ENCODE measurements around the gene SMTNL2. TPM values are rescaled to one million over a fixed set of nuclear protein-coding genes. Genes with fewer than 3 reads are reported as not detected.

The SMTNL2 gene
- total and polyA plus RNA-seq, 10 donors = 0.22 to 1.5 (median 0.80) TPM

DNA sequence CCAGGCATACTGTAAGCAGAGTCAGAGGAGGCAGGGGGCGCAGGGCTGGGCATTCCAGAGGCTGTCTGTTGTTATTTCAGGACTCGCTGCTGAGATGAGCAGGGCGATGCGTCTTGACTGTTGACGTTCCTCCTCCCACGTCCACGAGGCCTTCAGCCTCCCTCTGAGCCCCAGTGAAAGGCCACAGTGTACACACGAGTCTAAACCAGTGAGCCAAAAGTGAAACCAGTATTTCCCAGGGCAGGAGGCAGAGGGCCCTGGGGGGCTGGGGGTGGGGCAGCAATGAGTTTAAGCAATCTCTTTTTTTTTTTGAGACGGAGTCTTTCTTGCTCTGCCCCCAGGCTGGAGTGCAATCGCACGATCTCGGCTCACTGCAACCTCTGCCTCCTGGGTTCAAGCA lies 21.5 kb downstream of the SMTNL2 start:
- 48 to 60% (median 59%) methylated on average over 12 of the region's 12 CpGs for WGBS, 5 donors
- no peak for DNase-seq
- peak overlapping the region in 5 of 8 donors; percentile 26 to 71 (median 69) for H3K27ac ChIP-seq

DNA sequence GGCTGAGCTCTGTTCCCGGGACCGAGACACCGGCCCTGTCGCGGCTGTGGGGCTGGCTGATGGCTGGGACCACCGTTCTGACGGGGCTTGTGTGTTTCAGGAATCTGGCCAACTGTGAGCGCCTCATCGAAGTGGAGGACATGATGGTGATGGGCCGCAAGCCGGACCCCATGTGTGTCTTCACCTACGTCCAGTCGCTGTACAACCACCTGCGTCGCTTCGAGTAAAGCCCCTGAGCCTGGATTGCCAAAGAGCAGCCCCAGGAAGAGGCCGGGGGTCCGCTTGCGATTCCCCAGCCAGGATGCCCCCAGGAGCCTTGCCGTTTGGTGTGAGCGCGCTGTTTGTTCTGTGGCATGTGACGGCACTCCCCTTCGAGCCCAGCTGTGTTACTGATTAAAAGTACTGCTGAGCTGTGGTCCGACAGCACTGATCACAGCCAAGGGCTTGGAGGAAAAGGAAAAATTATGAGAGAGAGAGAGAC lies 23.0 kb downstream of the SMTNL2 start:
- intact Hi-C loops (cut with DNase I; ENCODE audit: low total_unique reads) = no loop called here
- Histone ChIP-seq H3K4me3 (no peak overlapping the region), H3K4me1 (peaks cover 0 to 36% (median 15%) of the 10 kb centered on the region in 6 donors), H3K27me3 (replicated peaks in 1 of 7) (peaks cover 0 to 8% (median 0%) of the 10 kb centered on the region in 7 donors), H3K36me3 (no peaks in the 10 kb centered on the region), H3K27ac (peak overlapping the region in 6 of 8 donors; percentile 18 to 75 (median 70)), H3K9me3 (no peaks in the 10 kb centered on the region)
- no peak for DNase-seq
- 66 to 75% (median 73%) methylated on average over 18 to 25 of the region's 25 CpGs for WGBS, 5 donors
- TF ChIP-seq POLR2A (IDR thresholded peaks at IDR 0.05) (no peak), POLR2AphosphoS5 (IDR thresholded peaks at IDR 0.05) (no peak)
- TF ChIP-seq, protein P1, sequence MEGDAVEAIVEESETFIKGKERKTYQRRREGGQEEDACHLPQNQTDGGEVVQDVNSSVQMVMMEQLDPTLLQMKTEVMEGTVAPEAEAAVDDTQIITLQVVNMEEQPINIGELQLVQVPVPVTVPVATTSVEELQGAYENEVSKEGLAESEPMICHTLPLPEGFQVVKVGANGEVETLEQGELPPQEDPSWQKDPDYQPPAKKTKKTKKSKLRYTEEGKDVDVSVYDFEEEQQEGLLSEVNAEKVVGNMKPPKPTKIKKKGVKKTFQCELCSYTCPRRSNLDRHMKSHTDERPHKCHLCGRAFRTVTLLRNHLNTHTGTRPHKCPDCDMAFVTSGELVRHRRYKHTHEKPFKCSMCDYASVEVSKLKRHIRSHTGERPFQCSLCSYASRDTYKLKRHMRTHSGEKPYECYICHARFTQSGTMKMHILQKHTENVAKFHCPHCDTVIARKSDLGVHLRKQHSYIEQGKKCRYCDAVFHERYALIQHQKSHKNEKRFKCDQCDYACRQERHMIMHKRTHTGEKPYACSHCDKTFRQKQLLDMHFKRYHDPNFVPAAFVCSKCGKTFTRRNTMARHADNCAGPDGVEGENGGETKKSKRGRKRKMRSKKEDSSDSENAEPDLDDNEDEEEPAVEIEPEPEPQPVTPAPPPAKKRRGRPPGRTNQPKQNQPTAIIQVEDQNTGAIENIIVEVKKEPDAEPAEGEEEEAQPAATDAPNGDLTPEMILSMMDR (IDR thresholded peaks at IDR 0.05 in 8 of 11, conservative IDR thresholded peaks at IDR 0.05 in 3 of 11) = no peak

More for the DNA sequence above, 21.5 kb downstream of the SMTNL2 start:
- Histone ChIP-seq H3K9me3 (no peaks in the 10 kb centered on the region), H3K4me3 (no peak overlapping the region), H3K36me3 (no peaks in the 10 kb centered on the region), H3K4me1 (peaks cover 0 to 36% (median 15%) of the 10 kb centered on the region in 6 donors), H3K27me3 (replicated peaks in 1 of 7) (peaks cover 0 to 8% (median 0%) of the 10 kb centered on the region in 7 donors)
- intact Hi-C loops (cut with DNase I; ENCODE audit: low total_unique reads) = no loop called here
- TF ChIP-seq, protein P1 (IDR thresholded peaks at IDR 0.05 in 8 of 11, conservative IDR thresholded peaks at IDR 0.05 in 3 of 11) = no peak
- TF ChIP-seq POLR2A (IDR thresholded peaks at IDR 0.05) (no peak), POLR2AphosphoS5 (IDR thresholded peaks at IDR 0.05) (peak in 2 of 3 donors; percentile 25 to 54)

DNA sequence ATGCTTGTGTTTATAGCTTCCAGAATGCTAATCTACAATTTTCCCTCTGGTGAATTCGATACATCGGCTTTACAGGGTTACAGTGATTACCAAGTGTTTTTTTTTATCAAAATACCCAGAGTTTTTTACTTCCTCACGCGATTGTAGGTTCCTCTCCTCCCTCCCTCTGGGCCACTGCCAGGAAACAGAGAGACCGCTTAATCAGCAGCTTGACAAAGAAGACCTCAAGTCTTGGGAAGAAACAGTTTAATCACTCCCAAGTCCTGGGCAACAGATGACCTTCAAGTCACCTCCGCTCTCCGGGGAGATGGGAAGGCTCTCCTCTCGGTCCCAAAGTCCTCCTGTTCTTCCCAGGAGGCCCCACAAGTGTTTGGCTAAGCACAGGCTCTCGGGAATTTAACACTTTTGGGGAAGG lies 23.5 kb downstream of the SMTNL2 start:
- H3K36me3 ChIP-seq = no peaks in the 10 kb centered on the region
- H3K4me1 ChIP-seq = peaks cover 0 to 36% (median 15%) of the 10 kb centered on the region in 6 donors
- peaks cover 0 to 8% (median 0%) of the 10 kb centered on the region in 7 donors for H3K27me3 ChIP-seq (replicated peaks in 1 of 7)
- intact Hi-C loops (cut with DNase I; ENCODE audit: low total_unique reads) = no loop called here
- 4 to 12% (median 8%) methylated on average over 9 of the region's 9 CpGs for WGBS, 5 donors
- DNase-seq = no peak
- TF ChIP-seq, protein P1 (IDR thresholded peaks at IDR 0.05 in 8 of 11, conservative IDR thresholded peaks at IDR 0.05 in 3 of 11) = no peak
- TF ChIP-seq POLR2AphosphoS5 (IDR thresholded peaks at IDR 0.05) (peak in 1 of 3 donors; percentile 34), POLR2A (IDR thresholded peaks at IDR 0.05) (no peak)
- H3K9me3 ChIP-seq = no peaks in the 10 kb centered on the region
- H3K4me3 ChIP-seq = no peak overlapping the region
- H3K27ac ChIP-seq = peak overlapping the region; percentile 18 to 75 (median 58)

DNA sequence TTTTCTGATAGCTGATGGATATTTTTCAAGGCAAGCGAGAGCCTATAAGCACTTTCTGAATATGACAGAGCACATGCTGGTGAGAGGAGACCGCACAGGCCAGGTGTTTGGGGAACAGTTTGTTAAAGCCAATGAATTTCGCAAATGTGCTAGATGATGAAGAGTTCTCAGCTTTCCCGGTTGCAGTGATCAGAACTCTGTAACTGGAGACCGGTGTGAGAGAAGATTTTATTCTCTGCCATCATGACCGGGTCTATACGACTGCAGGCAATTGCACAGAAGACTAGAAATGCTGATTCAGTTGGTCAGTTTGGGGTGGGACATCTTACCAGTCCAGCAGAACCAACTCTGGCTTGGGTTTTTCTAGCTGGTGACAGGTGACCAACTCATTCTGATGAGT lies 25.4 kb downstream of the SMTNL2 start:
- intact Hi-C loops (cut with DNase I; ENCODE audit: low total_unique reads) = no loop called here
- Histone ChIP-seq H3K27me3 (replicated peaks in 1 of 7) (peaks cover 0 to 8% (median 0%) of the 10 kb centered on the region in 7 donors), H3K36me3 (no peaks in the 10 kb centered on the region), H3K9me3 (no peaks in the 10 kb centered on the region), H3K27ac (no peak overlapping the region), H3K4me3 (no peak overlapping the region), H3K4me1 (peaks cover 0 to 36% (median 15%) of the 10 kb centered on the region in 6 donors)
- no peak for DNase-seq
- TF ChIP-seq POLR2AphosphoS5 (IDR thresholded peaks at IDR 0.05) (no peak), POLR2A (IDR thresholded peaks at IDR 0.05) (no peak)
- TF ChIP-seq, protein P1 (IDR thresholded peaks at IDR 0.05 in 8 of 11, conservative IDR thresholded peaks at IDR 0.05 in 3 of 11) = no peak
- WGBS, 5 donors = 91 to 96% (median 94%) methylated on average over 7 of the region's 7 CpGs

Data from spleen (tissue), 11 donors.